ENCODE results near the gene MLPH. TPM values are rescaled to one million over a fixed set of nuclear protein-coding genes. Genes with fewer than 3 reads are reported as not detected.

Gene MLPH, protein sequence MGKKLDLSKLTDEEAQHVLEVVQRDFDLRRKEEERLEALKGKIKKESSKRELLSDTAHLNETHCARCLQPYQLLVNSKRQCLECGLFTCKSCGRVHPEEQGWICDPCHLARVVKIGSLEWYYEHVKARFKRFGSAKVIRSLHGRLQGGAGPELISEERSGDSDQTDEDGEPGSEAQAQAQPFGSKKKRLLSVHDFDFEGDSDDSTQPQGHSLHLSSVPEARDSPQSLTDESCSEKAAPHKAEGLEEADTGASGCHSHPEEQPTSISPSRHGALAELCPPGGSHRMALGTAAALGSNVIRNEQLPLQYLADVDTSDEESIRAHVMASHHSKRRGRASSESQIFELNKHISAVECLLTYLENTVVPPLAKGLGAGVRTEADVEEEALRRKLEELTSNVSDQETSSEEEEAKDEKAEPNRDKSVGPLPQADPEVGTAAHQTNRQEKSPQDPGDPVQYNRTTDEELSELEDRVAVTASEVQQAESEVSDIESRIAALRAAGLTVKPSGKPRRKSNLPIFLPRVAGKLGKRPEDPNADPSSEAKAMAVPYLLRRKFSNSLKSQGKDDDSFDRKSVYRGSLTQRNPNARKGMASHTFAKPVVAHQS
- 10 to 100 TPM in 1 of 2 donors, 1 to 10 TPM in 1; 5.2 to 29.3 TPM for total RNA-seq
- 10 to 100 TPM in 1 of 2 donors, under 1 TPM in 1; 0.62 to 13.6 TPM for polyA plus RNA-seq (ENCODE audit: insufficient read length in 2 of 2)
- long read RNA-seq, donor 1, partial matches to known transcripts: 0 of 2 reads
- long read RNA-seq, donor 1, other reads (novel, unspliced or antisense): 0 of 2 reads
- long read RNA-seq, donor 2: 0 reads
- long read RNA-seq, donor 3: 0 reads
- long read RNA-seq, donor 4, partial matches to known transcripts: 0 of 2 reads
- long read RNA-seq, donor 4, other reads (novel, unspliced or antisense): 0 of 2 reads

DNA sequence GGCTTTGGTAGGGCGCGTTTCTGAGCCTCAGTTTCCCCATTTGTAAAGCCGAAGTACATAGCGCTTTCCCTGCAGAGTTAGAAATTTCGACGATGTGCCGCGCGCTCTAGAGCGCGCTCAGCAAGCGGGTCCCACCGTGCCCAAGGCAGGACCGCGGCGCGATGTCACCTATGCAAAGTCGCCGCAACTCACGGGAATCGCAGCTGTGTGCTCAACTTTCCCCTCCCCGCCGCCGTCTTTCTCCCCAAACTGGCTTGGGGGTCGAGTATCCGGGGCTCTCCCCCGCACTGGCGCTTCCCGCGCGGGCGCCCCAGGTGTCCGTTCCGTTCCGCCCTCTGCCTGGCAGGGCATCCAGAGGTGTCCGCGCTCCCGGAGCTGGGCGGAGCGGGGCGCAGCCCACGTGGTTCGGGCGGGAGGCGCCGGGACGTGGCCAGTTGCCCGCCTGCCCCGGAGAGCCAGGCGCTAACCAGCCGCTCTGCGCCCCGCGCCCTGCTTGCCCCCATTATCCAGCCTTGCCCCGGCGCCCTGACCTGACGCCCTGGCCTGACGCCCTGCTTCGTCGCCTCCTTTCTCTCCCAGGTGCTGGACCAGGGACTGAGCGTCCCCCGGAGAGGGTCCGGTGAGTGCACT, at the start of gene MLPH:
Gene MLPH (plus strand): TSS at position 433 of the 630 bp plus-strand sequence. CDS start 6,176 bp downstream, outside the sequence.
- Histone ChIP-seq H3K27me3 (ENCODE audit: control insufficient read depth, insufficient read depth, low read length) (peaks cover 49% of the 10 kb centered on the region), H3K4me3 (ENCODE audit: low read depth, low read length) (peak within 1 kb of the TSS; percentile 28), H3K9me3 (ENCODE audit: control insufficient read depth, insufficient read depth, low read length) (no peaks in the 10 kb centered on the region), H3K36me3 (ENCODE audit: control insufficient read depth, insufficient read depth, low read length) (no peaks in the 10 kb centered on the region), H3K27ac (ENCODE audit: low read depth, low read length) (no peak within 1 kb of the TSS), H3K4me1 (ENCODE audit: control insufficient read depth, insufficient read depth, low read length) (peaks cover 15% of the 10 kb centered on the region)
- under 1% methylated on average over 63 of the region's 63 CpGs for WGBS (ENCODE audit: insufficient coverage)
- peak in 1 of 6 donors; percentile 22 for DNase-seq (ENCODE audit: low read depth in 4 of 6, low spot score in 6 of 6)

DNA sequence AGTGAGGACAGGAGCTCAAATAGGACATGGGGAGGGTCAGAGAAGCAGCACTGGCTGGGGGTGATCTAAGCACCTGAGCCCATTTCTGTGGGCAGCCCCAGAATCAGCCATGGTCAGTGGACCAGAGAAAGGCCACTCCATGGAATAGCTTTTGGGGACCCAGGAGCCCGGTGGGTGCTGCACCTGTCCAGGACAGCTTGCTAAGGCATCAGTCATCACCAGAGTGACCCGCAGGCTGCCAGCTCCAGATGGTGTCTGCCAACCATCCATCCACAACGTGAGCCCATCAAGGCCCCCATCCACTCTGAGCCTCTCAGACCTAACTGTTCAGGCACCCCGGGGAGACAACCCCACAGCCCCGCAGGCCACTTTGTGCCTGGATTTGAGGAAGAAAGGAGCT, 49.5 kb upstream of the MLPH start:
- WGBS (ENCODE audit: insufficient coverage): 79% methylated on average over 4 of the region's 5 CpGs
- H3K27ac ChIP-seq (ENCODE audit: low read depth, low read length): no peak overlapping the region
- H3K9me3 ChIP-seq (ENCODE audit: control insufficient read depth, insufficient read depth, low read length): no peaks in the 10 kb centered on the region
- DNase-seq (ENCODE audit: low read depth in 4 of 6, low spot score in 6 of 6): no peak
- H3K36me3 ChIP-seq (ENCODE audit: control insufficient read depth, insufficient read depth, low read length): no peaks in the 10 kb centered on the region
- H3K27me3 ChIP-seq (ENCODE audit: control insufficient read depth, insufficient read depth, low read length): no peaks in the 10 kb centered on the region
- no peak overlapping the region for H3K4me3 ChIP-seq (ENCODE audit: low read depth, low read length)
- H3K4me1 ChIP-seq (ENCODE audit: control insufficient read depth, insufficient read depth, low read length): peaks cover 23% of the 10 kb centered on the region

DNA sequence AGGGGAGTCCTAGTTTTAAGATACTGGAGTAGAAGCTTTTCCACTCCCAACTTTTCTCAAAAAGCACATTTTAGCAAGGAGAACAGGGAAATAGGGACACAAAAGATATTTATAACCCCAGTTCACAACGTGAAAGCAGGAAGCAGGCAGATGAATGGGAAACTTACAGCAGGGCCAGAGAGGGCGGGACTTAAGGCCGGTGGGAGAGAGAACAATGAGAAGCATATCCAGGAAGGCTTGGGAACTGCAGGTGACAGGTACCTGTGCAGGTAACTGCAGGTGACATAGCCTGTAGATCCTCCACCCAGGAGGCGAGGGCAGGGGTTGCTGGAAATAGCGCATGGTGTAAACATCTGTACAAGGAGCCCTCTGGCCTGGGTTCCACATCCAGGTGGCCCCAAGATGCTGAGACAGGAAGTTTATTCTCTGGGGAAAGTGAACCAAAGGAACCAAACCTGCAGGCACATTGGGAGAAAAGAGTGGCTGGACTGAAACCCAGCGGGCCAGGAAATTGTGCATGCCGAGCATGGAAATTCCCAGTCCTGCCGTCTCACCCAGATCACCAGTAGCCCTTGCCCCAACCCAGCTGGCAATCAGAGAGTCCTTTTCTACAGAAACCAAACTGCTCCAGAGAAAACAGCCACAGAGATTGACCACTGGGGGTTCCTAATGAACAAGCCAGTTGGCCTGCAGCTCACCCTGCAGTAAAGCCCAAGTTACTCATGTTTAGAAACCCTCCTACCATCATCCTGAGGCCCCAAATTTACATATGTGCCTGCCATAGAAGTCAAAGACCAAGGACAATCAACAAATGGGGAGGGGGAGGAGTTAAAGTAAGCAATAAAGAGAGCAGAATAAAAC, 48.7 kb upstream of the MLPH start:
- DNase-seq (ENCODE audit: low read depth in 4 of 6, low spot score in 6 of 6): no peak
- Histone ChIP-seq H3K36me3 (ENCODE audit: control insufficient read depth, insufficient read depth, low read length) (no peaks in the 10 kb centered on the region), H3K27ac (ENCODE audit: low read depth, low read length) (no peak overlapping the region), H3K4me3 (ENCODE audit: low read depth, low read length) (no peak overlapping the region), H3K4me1 (ENCODE audit: control insufficient read depth, insufficient read depth, low read length) (peaks cover 17% of the 10 kb centered on the region), H3K9me3 (ENCODE audit: control insufficient read depth, insufficient read depth, low read length) (no peaks in the 10 kb centered on the region), H3K27me3 (ENCODE audit: control insufficient read depth, insufficient read depth, low read length) (no peaks in the 10 kb centered on the region)
- WGBS (ENCODE audit: insufficient coverage): 69% methylated on average over 7 of the region's 8 CpGs

DNA sequence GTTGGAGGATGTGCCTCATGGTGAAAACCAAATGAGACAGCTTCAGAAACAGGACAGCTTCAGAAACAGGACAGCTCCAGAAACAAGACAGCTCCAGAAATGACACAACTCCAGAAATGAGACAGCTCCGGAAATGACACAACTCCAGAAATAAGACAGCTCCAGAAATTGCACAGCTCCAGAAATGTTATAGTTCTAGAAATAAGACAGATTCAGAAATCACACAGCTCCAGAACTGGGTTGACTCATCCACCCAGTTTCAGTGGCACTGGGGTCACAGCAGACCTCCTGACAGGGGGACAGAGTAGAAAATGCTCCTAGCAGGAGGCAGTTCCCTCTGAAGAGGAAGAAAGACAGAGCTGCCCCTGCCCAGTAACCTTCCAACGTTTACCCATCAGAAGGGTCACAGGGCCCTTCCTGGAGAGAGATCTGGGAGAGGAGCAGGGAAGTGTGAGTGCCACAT, 46.2 kb upstream of the MLPH start:
- no peaks in the 10 kb centered on the region for H3K27me3 ChIP-seq (ENCODE audit: control insufficient read depth, insufficient read depth, low read length)
- no CpG with 5 or more reads among the region's 2 CpGs for WGBS (ENCODE audit: insufficient coverage)
- no peaks in the 10 kb centered on the region for H3K9me3 ChIP-seq (ENCODE audit: control insufficient read depth, insufficient read depth, low read length)
- H3K36me3 ChIP-seq (ENCODE audit: control insufficient read depth, insufficient read depth, low read length): no peaks in the 10 kb centered on the region
- peak overlapping the region; percentile 58 for H3K27ac ChIP-seq (ENCODE audit: low read depth, low read length)
- H3K4me3 ChIP-seq (ENCODE audit: low read depth, low read length): no peak overlapping the region
- peaks cover 5% of the 10 kb centered on the region for H3K4me1 ChIP-seq (ENCODE audit: control insufficient read depth, insufficient read depth, low read length)
- no peak for DNase-seq (ENCODE audit: low read depth in 4 of 6, low spot score in 6 of 6)

DNA sequence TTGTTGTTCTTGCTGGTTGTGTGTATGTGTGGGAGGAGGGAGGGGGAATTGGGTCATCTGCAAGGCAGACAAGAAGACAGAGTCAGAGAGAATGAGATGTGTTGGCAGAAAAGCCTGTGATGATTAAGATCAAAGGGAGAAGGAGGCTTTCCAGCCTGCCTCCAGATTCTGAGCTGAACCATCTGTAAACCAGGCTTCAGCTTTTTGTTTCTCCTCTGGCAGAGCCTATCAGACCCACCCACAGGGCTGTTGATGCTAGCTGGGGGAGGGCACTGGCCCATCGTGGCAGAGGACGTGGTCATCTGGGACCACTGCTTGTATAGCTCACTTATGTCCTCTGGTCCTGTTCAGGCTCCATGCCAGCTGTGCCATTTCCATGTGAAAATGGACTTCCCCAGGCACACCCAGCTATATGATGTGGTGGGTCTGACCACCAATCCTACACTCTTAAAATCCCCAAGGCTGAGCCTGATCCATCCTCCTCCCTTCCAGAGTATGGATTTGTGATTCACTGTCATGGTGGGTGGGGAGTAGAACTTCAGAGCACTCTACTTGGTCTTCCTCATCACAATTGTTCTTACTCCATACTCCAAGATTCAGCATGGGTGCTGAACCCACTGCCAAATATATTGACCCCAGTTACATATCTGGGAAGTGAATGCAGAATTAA, 45.3 kb upstream of the MLPH start:
- peak overlapping the region; percentile 10 for H3K27ac ChIP-seq (ENCODE audit: low read depth, low read length)
- H3K36me3 ChIP-seq (ENCODE audit: control insufficient read depth, insufficient read depth, low read length): no peaks in the 10 kb centered on the region
- no peaks in the 10 kb centered on the region for H3K9me3 ChIP-seq (ENCODE audit: control insufficient read depth, insufficient read depth, low read length)
- WGBS (ENCODE audit: insufficient coverage): 25% methylated on average over 2 of the region's 2 CpGs
- peak in 1 of 6 donors; percentile 46 for DNase-seq (ENCODE audit: low read depth in 4 of 6, low spot score in 6 of 6)
- peaks cover 9% of the 10 kb centered on the region for H3K4me1 ChIP-seq (ENCODE audit: control insufficient read depth, insufficient read depth, low read length)
- H3K4me3 ChIP-seq (ENCODE audit: low read depth, low read length): no peak overlapping the region
- H3K27me3 ChIP-seq (ENCODE audit: control insufficient read depth, insufficient read depth, low read length): no peaks in the 10 kb centered on the region

DNA sequence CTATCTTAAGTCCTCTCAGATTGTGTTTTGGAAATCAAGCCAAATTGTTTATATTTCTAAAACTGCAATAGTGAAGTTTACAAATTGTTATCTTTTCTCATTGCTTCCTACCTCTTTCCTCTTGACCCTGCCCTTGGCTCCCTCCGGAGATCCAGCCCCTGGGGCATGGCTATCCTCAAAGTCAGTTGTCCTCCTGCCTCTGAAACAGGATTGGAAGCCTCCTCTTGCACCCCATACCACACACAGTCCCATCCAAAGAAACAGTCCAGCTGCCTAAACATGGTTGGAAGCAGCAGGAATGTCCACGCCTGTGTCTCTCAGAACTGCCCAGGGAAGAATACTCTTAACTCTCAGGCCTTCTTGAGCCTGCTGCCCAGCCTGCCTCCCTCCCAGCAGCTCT, 43.0 kb upstream of the MLPH start:
- DNase-seq (ENCODE audit: low read depth in 4 of 6, low spot score in 6 of 6): no peak
- Histone ChIP-seq H3K4me3 (ENCODE audit: low read depth, low read length) (no peak overlapping the region), H3K27me3 (ENCODE audit: control insufficient read depth, insufficient read depth, low read length) (no peaks in the 10 kb centered on the region), H3K9me3 (ENCODE audit: control insufficient read depth, insufficient read depth, low read length) (no peaks in the 10 kb centered on the region), H3K27ac (ENCODE audit: low read depth, low read length) (no peak overlapping the region), H3K4me1 (ENCODE audit: control insufficient read depth, insufficient read depth, low read length) (peaks cover 9% of the 10 kb centered on the region), H3K36me3 (ENCODE audit: control insufficient read depth, insufficient read depth, low read length) (no peaks in the 10 kb centered on the region)
- 74% methylated on average over 2 of the region's 2 CpGs for WGBS (ENCODE audit: insufficient coverage)

DNA sequence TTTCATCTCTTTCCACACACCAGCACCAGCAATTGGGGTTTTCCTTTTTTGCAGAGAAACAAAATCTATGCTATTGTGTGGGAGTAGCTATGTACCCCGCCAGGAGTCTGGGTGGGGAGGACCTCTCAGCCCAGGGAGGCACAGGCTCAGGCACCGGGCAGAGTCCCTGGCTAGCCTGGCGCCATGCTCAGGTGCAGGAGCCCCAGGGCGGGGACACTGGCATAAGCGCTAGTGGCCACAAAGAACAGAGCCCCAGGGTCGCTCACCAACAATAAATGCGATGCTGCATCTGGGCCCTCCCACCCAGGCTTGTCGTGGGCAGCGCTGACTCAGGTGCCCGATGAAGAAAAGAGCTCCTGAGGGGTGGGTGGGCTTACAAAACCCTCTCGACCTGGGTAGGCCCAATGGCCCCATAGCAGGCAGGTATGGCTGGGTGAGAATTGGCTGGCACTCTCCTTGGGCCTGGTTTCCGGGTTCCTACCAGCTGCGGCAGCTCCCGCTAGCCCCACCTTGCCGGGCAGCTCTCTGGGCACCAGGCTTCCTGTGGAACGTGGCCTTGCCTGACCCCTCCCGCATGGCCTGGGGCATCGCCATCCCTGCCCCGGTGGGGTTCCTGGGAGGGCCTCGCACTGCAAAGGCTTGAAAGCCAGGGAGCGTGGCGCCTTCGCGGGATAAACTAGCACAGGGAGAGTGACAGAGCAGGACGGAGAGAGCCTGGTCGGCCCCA, 41.3 kb upstream of the MLPH start:
- Histone ChIP-seq H3K27me3 (ENCODE audit: control insufficient read depth, insufficient read depth, low read length) (no peaks in the 10 kb centered on the region), H3K36me3 (ENCODE audit: control insufficient read depth, insufficient read depth, low read length) (no peaks in the 10 kb centered on the region), H3K27ac (ENCODE audit: low read depth, low read length) (peak overlapping the region; percentile 6), H3K9me3 (ENCODE audit: control insufficient read depth, insufficient read depth, low read length) (no peaks in the 10 kb centered on the region), H3K4me1 (ENCODE audit: control insufficient read depth, insufficient read depth, low read length) (peaks cover 9% of the 10 kb centered on the region), H3K4me3 (ENCODE audit: low read depth, low read length) (no peak overlapping the region)
- DNase-seq (ENCODE audit: low read depth in 4 of 6, low spot score in 6 of 6): no peak
- 86% methylated on average over 25 of the region's 26 CpGs for WGBS (ENCODE audit: insufficient coverage)

DNA sequence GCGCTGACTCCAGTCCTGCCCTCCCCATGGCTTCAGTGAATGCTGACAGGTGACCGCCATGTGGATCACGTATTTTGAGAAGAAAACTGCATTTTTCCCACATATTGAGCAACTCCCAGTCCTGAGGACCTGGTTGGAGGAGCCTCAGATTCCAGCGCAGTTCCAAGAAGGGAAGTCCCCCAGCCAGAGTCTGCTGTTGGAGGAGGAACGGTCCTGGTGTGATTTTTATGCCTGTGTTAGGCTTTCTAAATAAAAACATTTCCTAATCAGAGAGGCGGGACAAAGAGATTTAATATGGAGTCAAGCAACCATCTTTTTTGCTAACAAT, 40.7 kb upstream of the MLPH start:
- Histone ChIP-seq H3K36me3 (ENCODE audit: control insufficient read depth, insufficient read depth, low read length) (no peaks in the 10 kb centered on the region), H3K9me3 (ENCODE audit: control insufficient read depth, insufficient read depth, low read length) (no peaks in the 10 kb centered on the region), H3K4me3 (ENCODE audit: low read depth, low read length) (no peak overlapping the region), H3K27me3 (ENCODE audit: control insufficient read depth, insufficient read depth, low read length) (no peaks in the 10 kb centered on the region), H3K4me1 (ENCODE audit: control insufficient read depth, insufficient read depth, low read length) (peaks cover 10% of the 10 kb centered on the region), H3K27ac (ENCODE audit: low read depth, low read length) (peak overlapping the region; percentile 6)
- no peak for DNase-seq (ENCODE audit: low read depth in 4 of 6, low spot score in 6 of 6)
- 91% methylated on average over 3 of the region's 6 CpGs for WGBS (ENCODE audit: insufficient coverage)
